ENCODE measurements around the gene TBXA2R.
"Not testable (repeated sequence)": the region's sequence is repeated elsewhere in the genome, so short reads cannot be mapped to it uniquely, and the experiment has no call there.

The TBXA2R gene

DNA sequence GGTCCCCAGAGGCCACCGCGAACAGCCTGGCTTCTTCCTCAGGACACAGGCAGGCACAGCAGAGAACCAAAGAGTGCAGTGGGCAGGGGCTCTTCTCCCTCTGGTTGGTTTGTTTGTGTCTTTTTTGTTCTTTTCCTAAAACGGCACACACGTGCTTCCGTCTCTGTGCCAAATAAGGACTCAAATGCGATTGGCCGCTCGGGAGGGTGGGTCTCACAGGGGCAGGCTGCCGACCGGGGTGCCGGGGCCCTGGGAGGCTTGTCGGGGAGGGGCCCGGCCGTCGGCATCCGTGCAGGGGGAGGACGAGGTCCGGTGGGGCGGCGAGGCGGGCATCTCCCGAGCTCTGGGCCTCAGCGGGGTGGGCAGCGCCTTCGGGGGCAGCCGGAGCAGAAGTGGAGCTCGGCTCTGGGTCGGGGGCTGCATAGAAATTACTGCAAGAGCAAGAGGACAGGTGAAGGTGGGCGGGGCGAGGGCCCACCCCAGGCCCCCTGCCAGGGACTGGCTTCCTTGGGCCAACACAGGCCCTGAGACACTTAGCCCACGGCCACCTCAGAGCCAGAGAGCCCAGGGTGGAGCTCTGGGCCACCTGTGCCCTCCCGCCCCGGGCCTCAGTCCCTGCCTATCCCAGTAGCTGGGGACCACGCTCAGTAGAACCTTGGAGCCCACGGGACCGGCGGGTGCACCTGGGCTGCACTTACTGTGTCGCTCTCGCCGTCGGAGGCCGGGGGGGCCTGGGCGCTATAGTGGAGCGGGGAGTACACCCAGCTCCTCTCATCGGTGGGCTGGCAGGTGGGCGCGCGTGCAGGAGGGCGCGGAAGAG, 26.3 kb upstream of the TBXA2R start:
- Histone ChIP-seq H3K9me2 (replicated peaks; ENCODE audit: low read depth, low read length) (no peaks in the 10 kb centered on the region), H3K4me3 (ENCODE audit: low read length, poor library complexity, severe bottlenecking) (no peak overlapping the region), H3K9me3 (ENCODE audit: insufficient read depth, low read depth, low read length) (no peaks in the 10 kb centered on the region), H2AFZ (ENCODE audit: low read length) (no peak overlapping the region), H3F3A (ENCODE audit: low read depth) (no peaks in the 10 kb centered on the region), H3K4me2 (ENCODE audit: low read depth, low read length, poor library complexity, severe bottlenecking) (no peak overlapping the region), H4K20me1 (ENCODE audit: insufficient read depth, low read length, poor library complexity, severe bottlenecking) (no peaks in the 10 kb centered on the region), H3K36me3 (ENCODE audit: insufficient read depth, low read length) (no peaks in the 10 kb centered on the region), H3K79me2 (ENCODE audit: insufficient read depth, low read length) (no peaks in the 10 kb centered on the region), H3K27me3 (ENCODE audit: insufficient read depth, low read length, poor library complexity, severe bottlenecking) (no peaks in the 10 kb centered on the region), H3K4me1 (ENCODE audit: insufficient read depth, low read length, poor library complexity, severe bottlenecking) (no peaks in the 10 kb centered on the region), H3K9ac (ENCODE audit: low read depth, low read length, poor library complexity, severe bottlenecking) (no peak overlapping the region)
- TF ChIP-seq, protein P1, sequence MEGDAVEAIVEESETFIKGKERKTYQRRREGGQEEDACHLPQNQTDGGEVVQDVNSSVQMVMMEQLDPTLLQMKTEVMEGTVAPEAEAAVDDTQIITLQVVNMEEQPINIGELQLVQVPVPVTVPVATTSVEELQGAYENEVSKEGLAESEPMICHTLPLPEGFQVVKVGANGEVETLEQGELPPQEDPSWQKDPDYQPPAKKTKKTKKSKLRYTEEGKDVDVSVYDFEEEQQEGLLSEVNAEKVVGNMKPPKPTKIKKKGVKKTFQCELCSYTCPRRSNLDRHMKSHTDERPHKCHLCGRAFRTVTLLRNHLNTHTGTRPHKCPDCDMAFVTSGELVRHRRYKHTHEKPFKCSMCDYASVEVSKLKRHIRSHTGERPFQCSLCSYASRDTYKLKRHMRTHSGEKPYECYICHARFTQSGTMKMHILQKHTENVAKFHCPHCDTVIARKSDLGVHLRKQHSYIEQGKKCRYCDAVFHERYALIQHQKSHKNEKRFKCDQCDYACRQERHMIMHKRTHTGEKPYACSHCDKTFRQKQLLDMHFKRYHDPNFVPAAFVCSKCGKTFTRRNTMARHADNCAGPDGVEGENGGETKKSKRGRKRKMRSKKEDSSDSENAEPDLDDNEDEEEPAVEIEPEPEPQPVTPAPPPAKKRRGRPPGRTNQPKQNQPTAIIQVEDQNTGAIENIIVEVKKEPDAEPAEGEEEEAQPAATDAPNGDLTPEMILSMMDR (conservative IDR thresholded peaks at IDR 0.05; ENCODE audit: low read length) = no peak
- no peak for TF ChIP-seq EZH2phosphoT487 (IDR thresholded peaks at IDR 0.05; ENCODE audit: borderline replicate concordance)

- H3K9ac ChIP-seq (ENCODE audit: low read depth, low read length, poor library complexity, severe bottlenecking) = no peak overlapping the region
- H3K9me3 ChIP-seq (ENCODE audit: insufficient read depth, low read depth, low read length) = no peaks in the 10 kb centered on the region
- no peak for TF ChIP-seq EZH2phosphoT487 (IDR thresholded peaks at IDR 0.05; ENCODE audit: borderline replicate concordance)
- TF ChIP-seq, protein P1 (conservative IDR thresholded peaks at IDR 0.05; ENCODE audit: low read length) = no peak
- no peaks in the 10 kb centered on the region for H3K27me3 ChIP-seq (ENCODE audit: insufficient read depth, low read length, poor library complexity, severe bottlenecking)
- no peaks in the 10 kb centered on the region for H4K20me1 ChIP-seq (ENCODE audit: insufficient read depth, low read length, poor library complexity, severe bottlenecking)
- no peaks in the 10 kb centered on the region for H3K79me2 ChIP-seq (ENCODE audit: insufficient read depth, low read length)
- no peaks in the 10 kb centered on the region for H3F3A ChIP-seq (ENCODE audit: low read depth)
- no peak overlapping the region for H2AFZ ChIP-seq (ENCODE audit: low read length)
- no peaks in the 10 kb centered on the region for H3K4me1 ChIP-seq (ENCODE audit: insufficient read depth, low read length, poor library complexity, severe bottlenecking)
- no peak overlapping the region for H3K4me2 ChIP-seq (ENCODE audit: low read depth, low read length, poor library complexity, severe bottlenecking)
- no peaks in the 10 kb centered on the region for H3K9me2 ChIP-seq (replicated peaks; ENCODE audit: low read depth, low read length)
- H3K36me3 ChIP-seq (ENCODE audit: insufficient read depth, low read length) = no peaks in the 10 kb centered on the region
- H3K4me3 ChIP-seq (ENCODE audit: low read length, poor library complexity, severe bottlenecking) = no peak overlapping the region
Measured at GRCh38 chr19:3632098-3632497, 25.4 kb upstream of the TBXA2R start.

DNA sequence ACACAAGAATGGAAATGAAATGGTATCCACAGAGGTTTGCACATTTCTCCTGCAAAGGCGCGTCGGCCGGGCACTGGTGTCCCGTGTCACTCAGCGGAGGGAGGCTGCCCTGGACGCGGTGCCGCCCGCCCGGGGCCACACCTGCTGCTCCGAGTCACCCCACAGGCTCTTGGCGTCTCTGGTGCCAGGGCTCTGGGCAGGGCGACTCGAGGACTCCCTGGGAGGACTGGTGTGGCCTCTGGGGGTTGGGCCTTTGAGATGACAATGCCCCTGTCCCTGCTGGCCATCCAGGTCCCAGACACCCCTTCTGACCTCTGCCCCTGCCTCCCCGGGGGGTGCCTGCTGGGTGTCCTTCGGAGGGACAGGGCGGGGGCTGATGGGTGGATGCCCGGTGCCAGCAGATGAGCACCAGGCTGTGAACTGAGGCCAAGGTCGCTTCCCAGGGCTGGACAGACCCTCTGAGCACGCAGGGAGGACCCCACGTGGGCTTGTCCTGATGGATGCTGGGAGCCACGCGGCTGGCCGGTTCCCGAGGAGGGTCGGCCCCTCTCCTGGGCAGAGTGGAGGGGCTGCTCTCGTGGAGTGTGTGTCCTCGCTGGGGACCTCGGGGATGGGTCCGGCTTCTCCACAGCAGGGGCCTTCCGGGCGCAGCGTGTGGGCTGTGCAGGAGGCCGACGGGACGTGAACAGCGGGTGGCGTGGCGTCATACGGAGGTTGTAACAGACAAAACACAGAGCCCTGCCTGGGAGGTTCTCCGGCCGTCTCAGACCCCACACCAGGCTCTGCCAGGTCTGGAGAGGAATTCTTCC, 24.6 kb upstream of the TBXA2R start:
- H2AFZ ChIP-seq (ENCODE audit: low read length) = no peak overlapping the region
- H3K79me2 ChIP-seq (ENCODE audit: insufficient read depth, low read length) = peaks cover 3% of the 10 kb centered on the region
- no peaks in the 10 kb centered on the region for H3K27me3 ChIP-seq (ENCODE audit: insufficient read depth, low read length, poor library complexity, severe bottlenecking)
- no peak overlapping the region for H3K4me2 ChIP-seq (ENCODE audit: low read depth, low read length, poor library complexity, severe bottlenecking)
- H3F3A ChIP-seq (ENCODE audit: low read depth) = no peaks in the 10 kb centered on the region
- no peaks in the 10 kb centered on the region for H3K9me3 ChIP-seq (ENCODE audit: insufficient read depth, low read depth, low read length)
- TF ChIP-seq, protein P1 (conservative IDR thresholded peaks at IDR 0.05; ENCODE audit: low read length) = no peak
- TF ChIP-seq EZH2phosphoT487 (IDR thresholded peaks at IDR 0.05; ENCODE audit: borderline replicate concordance) = no peak
- H3K36me3 ChIP-seq (ENCODE audit: insufficient read depth, low read length) = no peaks in the 10 kb centered on the region
- no peaks in the 10 kb centered on the region for H3K4me1 ChIP-seq (ENCODE audit: insufficient read depth, low read length, poor library complexity, severe bottlenecking)
- no peak overlapping the region for H3K9ac ChIP-seq (ENCODE audit: low read depth, low read length, poor library complexity, severe bottlenecking)
- H4K20me1 ChIP-seq (ENCODE audit: insufficient read depth, low read length, poor library complexity, severe bottlenecking) = peaks cover under 1% of the 10 kb centered on the region
- no peak overlapping the region for H3K4me3 ChIP-seq (ENCODE audit: low read length, poor library complexity, severe bottlenecking)
- H3K9me2 ChIP-seq (replicated peaks; ENCODE audit: low read depth, low read length) = no peaks in the 10 kb centered on the region

GRCh38 chr19:3628766-3629165, 22.1 kb upstream of the TBXA2R start:
- not testable (repeated sequence) for H3K36me3 ChIP-seq (ENCODE audit: insufficient read depth, low read length); H3K4me3 ChIP-seq (ENCODE audit: low read length, poor library complexity, severe bottlenecking); H3F3A ChIP-seq (ENCODE audit: low read depth); H3K27me3 ChIP-seq (ENCODE audit: insufficient read depth, low read length, poor library complexity, severe bottlenecking); H3K9ac ChIP-seq (ENCODE audit: low read depth, low read length, poor library complexity, severe bottlenecking); H3K9me3 ChIP-seq (ENCODE audit: insufficient read depth, low read depth, low read length); H3K4me2 ChIP-seq (ENCODE audit: low read depth, low read length, poor library complexity, severe bottlenecking); H2AFZ ChIP-seq (ENCODE audit: low read length); H3K9me2 ChIP-seq (replicated peaks; ENCODE audit: low read depth, low read length)
- peaks cover 11% of the 10 kb centered on the region for H3K4me1 ChIP-seq (ENCODE audit: insufficient read depth, low read length, poor library complexity, severe bottlenecking)
- peaks cover 26% of the 10 kb centered on the region for H3K79me2 ChIP-seq (ENCODE audit: insufficient read depth, low read length)
- peaks cover 16% of the 10 kb centered on the region for H4K20me1 ChIP-seq (ENCODE audit: insufficient read depth, low read length, poor library complexity, severe bottlenecking)

Data from Loucy (cell line).